Kidney (tissue), 14 donors: ENCODE data around the gene NFIA. TPM values are rescaled to one million over a fixed set of nuclear protein-coding genes. Genes with fewer than 3 reads are reported as not detected.

Experiments used
- DNase-seq, 5 donors: peaks; one replicate each; pipeline ENCODE4 v3.0.0-alpha.2; 2013 to 2020
- FAIRE-seq: peaks from 2 replicates; lab custom pipeline; 2012; peaks lifted over from hg19 to GRCh38; lab: Jason Lieb, UNC
- H3K27ac ChIP-seq, 2 donors: one replicate each; pipeline ENCODE4 v1.7.0; 2013; ENCODE audit warnings: low read depth in 2 of 2, low read length in 2 of 2, inconsistent platforms in 1 of 2
- H3K27me3 ChIP-seq: one replicate; pipeline ENCODE4 v1.7.1; 2013; ENCODE audit warnings: low read length, inconsistent platforms; ENCODE audit not compliant: control insufficient read depth, insufficient read depth
- H3K36me3 ChIP-seq, 3 donors: one replicate each; pipeline versions ENCODE4 v1.7.0 to v1.7.1; 2013; ENCODE audit warnings: low read length in 3 of 3, control low read depth in 1 of 3, inconsistent platforms in 1 of 3; ENCODE audit not compliant: insufficient read depth in 3 of 3, control insufficient read depth in 2 of 3
- H3K4me1 ChIP-seq, 3 donors: one replicate each; pipeline versions ENCODE4 v1.7.0 to v1.7.1; 2013; ENCODE audit warnings: low read length in 3 of 3, inconsistent platforms in 1 of 3, low read depth in 1 of 3; ENCODE audit not compliant: control insufficient read depth in 2 of 3, insufficient read depth in 2 of 3
- H3K4me3 ChIP-seq, 3 donors: one replicate each; pipeline versions ENCODE4 v1.7.0 to v1.8.1; 2013; ENCODE audit warnings: low read length in 3 of 3, control low read depth in 1 of 3, inconsistent platforms in 1 of 3
- H3K9ac ChIP-seq, 3 donors: one replicate each; pipeline versions ENCODE4 v1.7.0 to v1.7.1; 2013; ENCODE audit warnings: low read length in 3 of 3, control low read depth in 1 of 3, inconsistent platforms in 1 of 3
- H3K9me3 ChIP-seq, 3 donors: one replicate each; pipeline versions ENCODE4 v1.7.0 to v1.7.1; 2013; ENCODE audit warnings: low read length in 3 of 3, control low read depth in 1 of 3, inconsistent platforms in 1 of 3; ENCODE audit not compliant: control insufficient read depth in 2 of 3, insufficient read depth in 1 of 3
- intact Hi-C: fragments of 100-400 bp; cut with DNase I; formaldehyde crosslinking; loops from one replicate; pipeline ENCODE4 v1.11.1; 2022
- polyA plus RNA-seq: library from polyadenylated mRNA; stranded (reverse); fragments of 350-450 nt; fragmentation: Illumina TruSeq; extraction: RNeasy Lipid Tissue Mini Kit (QIAGEN cat#74804); gene quantifications from one replicate; pipeline ENCODE4 v1.2.3, GENCODE V29; 2014; ENCODE audit warnings: low read depth, low replicate concordance; ENCODE audit not compliant: insufficient read depth
- total RNA-seq: library from RNA; stranded (reverse); fragmentation: NEBNext Ultra II Directional; extraction: Animal tissue kit (Norgen Biotek cat#: 25700); gene quantifications from one replicate; pipeline ENCODE4 v1.2.1, GENCODE V29; 2021
- TF ChIP-seq, protein P1 (sequence below): IDR thresholded peaks from 3 replicates; pipeline ENCODE4 v1.5.1; 2012; ENCODE audit warnings: mild to moderate bottlenecking, moderate library complexity, borderline replicate concordance; ENCODE audit not compliant: insufficient read depth; ENCODE audit errors: extremely low read depth
- donor health status: control.
- donor health status: control.
- donor health status: control.
- donor health status: control.
- donor health status: control.
- donor health status: DM: yes; HTN: yes; CAD: no.
- donor health status: Normal renal cell carcinoma (clear cell type).

Gene NFIA
- total and polyA plus RNA-seq, 2 donors from 2014 or later: 4.8 to 87.5 TPM

DNA sequence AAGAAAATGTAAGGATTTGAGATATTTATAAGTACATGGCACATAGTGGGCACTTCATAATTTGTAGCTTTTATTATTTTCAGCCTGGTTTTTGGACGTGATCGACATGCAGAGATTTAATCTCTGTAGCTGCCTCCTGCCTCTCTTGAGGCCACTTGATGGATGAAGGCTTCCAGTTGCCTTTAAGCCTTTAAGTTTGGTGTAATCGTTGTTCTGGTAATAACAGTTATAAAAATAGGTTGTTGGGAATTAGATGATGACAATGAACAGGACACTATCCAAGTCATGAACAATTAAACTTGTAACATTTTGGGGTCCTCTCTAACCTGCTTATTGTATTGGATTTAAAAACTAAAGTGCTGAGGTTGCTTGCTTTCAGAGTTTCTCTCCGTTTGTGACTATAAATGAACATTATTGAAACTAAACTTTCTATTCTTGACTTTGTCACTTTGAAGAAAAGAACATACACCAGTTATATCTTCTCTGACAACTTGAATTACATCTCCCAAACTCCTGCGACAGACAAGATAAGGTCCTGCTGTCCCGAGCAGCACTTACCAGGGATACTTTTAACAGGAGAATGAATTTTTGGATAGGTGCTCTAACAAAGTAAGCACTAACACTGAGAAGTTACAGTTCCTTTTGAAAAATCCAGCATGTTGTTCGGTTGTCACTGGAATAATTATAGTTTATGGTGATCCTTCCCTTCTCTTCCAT lies 295.0 kb downstream of the NFIA start:
- H3K4me1 ChIP-seq: no peaks in the 10 kb centered on the region
- TF ChIP-seq, protein P1, sequence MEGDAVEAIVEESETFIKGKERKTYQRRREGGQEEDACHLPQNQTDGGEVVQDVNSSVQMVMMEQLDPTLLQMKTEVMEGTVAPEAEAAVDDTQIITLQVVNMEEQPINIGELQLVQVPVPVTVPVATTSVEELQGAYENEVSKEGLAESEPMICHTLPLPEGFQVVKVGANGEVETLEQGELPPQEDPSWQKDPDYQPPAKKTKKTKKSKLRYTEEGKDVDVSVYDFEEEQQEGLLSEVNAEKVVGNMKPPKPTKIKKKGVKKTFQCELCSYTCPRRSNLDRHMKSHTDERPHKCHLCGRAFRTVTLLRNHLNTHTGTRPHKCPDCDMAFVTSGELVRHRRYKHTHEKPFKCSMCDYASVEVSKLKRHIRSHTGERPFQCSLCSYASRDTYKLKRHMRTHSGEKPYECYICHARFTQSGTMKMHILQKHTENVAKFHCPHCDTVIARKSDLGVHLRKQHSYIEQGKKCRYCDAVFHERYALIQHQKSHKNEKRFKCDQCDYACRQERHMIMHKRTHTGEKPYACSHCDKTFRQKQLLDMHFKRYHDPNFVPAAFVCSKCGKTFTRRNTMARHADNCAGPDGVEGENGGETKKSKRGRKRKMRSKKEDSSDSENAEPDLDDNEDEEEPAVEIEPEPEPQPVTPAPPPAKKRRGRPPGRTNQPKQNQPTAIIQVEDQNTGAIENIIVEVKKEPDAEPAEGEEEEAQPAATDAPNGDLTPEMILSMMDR: no peak
- intact Hi-C loops: no loop called here
- no peak overlapping the region for H3K4me3 ChIP-seq
- H3K36me3 ChIP-seq: no peaks in the 10 kb centered on the region
- no peaks in the 10 kb centered on the region for H3K9me3 ChIP-seq
- H3K9ac ChIP-seq: no peak overlapping the region
- no peaks in the 10 kb centered on the region for H3K27me3 ChIP-seq
- FAIRE-seq (no peak), DNase-seq (no peak)
- H3K27ac ChIP-seq: no peak overlapping the region

DNA sequence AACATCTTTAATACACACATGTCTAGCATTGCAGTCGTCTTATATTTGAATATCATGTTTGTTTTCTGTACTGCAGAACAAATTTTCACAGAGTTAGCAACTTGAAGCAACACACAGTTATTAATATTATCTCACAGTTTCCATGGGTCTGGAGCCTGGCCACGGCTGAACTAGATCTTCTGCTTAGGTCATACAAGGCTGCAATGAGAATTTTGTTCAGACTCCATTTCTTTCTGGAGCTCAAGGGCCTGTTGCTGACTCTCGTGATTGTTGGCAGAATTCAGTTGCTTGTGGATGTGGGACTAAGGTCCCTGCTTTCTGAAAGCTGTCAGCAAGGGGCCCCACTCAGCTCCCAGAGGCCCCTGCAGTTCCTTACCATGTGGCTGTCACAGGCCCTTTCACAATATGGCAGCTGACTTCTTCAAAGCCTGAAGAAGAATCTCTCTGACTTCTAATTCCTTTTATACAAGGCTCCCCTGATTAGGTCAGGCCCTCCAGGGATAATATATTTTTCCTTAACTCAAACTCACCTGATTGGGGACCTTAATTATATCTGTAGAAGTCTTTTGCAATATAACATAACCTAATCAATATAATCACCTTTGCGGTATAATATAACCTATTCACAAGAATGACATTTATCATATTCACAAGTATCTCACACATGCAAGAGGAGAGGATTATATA lies 296.3 kb downstream of the NFIA start:
- Histone ChIP-seq H3K9ac (no peak overlapping the region), H3K36me3 (peaks cover 0 to 4% (median 0%) of the 10 kb centered on the region in 3 donors), H3K27ac (no peak overlapping the region), H3K4me1 (no peaks in the 10 kb centered on the region), H3K27me3 (no peaks in the 10 kb centered on the region), H3K9me3 (no peaks in the 10 kb centered on the region), H3K4me3 (no peak overlapping the region)
- DNase-seq (no peak), FAIRE-seq (no peak)
- TF ChIP-seq, protein P1: no peak
- intact Hi-C loops: no loop called here

DNA sequence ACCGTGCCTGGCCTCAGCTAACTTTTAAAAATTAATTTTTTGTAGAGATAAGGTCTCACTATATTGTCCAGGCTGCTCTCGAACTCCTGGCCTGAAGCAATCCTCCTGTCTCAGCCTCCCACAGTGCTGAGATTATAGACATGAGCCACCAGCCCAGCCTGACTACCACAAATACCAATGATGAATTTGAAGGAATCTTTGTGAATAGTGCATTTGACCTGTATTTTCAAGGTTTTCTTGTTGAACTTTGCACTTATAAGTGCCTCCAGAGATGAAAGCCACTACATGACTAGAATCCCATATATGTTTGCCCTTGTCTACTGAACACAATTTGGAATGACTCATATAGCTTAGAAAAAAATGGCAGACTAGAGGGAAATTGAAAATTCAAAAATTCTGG lies 297.3 kb downstream of the NFIA start:
- intact Hi-C loops: no loop called here
- no peaks in the 10 kb centered on the region for H3K27me3 ChIP-seq
- no peak overlapping the region for H3K4me3 ChIP-seq
- H3K36me3 ChIP-seq: peaks cover 0 to 6% (median 0%) of the 10 kb centered on the region in 3 donors
- no peaks in the 10 kb centered on the region for H3K4me1 ChIP-seq
- no peak overlapping the region for H3K9ac ChIP-seq
- FAIRE-seq (no peak), DNase-seq (no peak)
- H3K27ac ChIP-seq: no peak overlapping the region
- H3K9me3 ChIP-seq: no peaks in the 10 kb centered on the region
- TF ChIP-seq, protein P1: no peak
